ENCODE measurements around the gene CDCA5.

CDCA5 gene

GRCh38 chr11:65040847-65041622 is 42.8 kb downstream of the CDCA5 start, which contains the start of gene SAC3D1:
SAC3D1 (plus strand) TSS chr11:65041210; CDS start chr11:65041293, 83 bp downstream.
- peak; percentile 84 for DNase-seq

GRCh38 chr11:65040520-65040846 is 43.4 kb downstream of the CDCA5 start:
- DNase-seq: no peak

- no peak for DNase-seq
Observed at GRCh38 chr11:65036931-65037330, 46.9 kb downstream of the CDCA5 start.

GRCh38 chr11:65035579-65035978 is 48.3 kb downstream of the CDCA5 start:
- no peak for DNase-seq

GRCh38 chr11:65034423-65034822 is 49.4 kb downstream of the CDCA5 start:
- no peak for DNase-seq

GRCh38 chr11:65032216-65032615 is 51.6 kb downstream of the CDCA5 start:
- DNase-seq: no peak
